ENCODE data around the gene IL9R. TPM values are rescaled to one million over a fixed set of nuclear protein-coding genes. Genes with fewer than 3 reads are reported as not detected.
"Not testable (repeated sequence)": the region's sequence is repeated elsewhere in the genome, so short reads cannot be mapped to it uniquely, and the experiment has no call there.

IL9R gene
- total and polyA plus RNA-seq, 10 of the 15 experiments (the other 5 are each of a cell fraction or from before 2014, with no cell fraction given): 0.47 to 5.9 (median 2.4) TPM

DNA sequence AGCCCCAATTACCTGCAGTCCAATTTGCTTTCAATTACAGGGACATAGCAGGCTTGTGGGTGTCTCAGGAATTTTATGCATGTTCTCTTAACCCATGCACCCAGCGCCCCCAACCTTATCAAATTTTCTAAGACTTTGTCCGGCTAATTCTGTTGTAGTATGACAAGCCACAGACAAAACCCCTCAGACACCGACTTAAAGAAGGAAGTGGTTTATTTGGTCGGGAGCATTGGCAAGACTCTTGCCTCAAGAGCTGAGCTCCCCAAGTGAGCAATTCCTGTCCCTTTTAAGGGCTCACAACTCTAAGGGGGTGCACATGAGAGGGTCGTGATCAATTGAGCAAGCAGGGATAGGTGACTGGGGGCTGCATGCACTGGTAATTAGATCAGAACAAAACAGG, 28.7 kb upstream of the IL9R start:
- no peak overlapping the region for H3K4me3 ChIP-seq
- SMC1A ChIA-PET (ENCODE audit: uncharacterized antibody, unreplicated experiment): no interaction called here
- no peak for ATAC-seq
- FAIRE-seq: no peak
- H3K36me3 ChIP-seq (ENCODE audit: control insufficient read depth in 2 of 2, insufficient read depth in 2 of 2, low read length in 1 of 2): no peaks in the 10 kb centered on the region
- H3K27me3 ChIP-seq (replicated peaks in 1 of 2; ENCODE audit: control insufficient read depth in 2 of 2, insufficient read depth in 2 of 2, low read length in 1 of 2): no peaks in the 10 kb centered on the region
- 11% methylated on average over 5 of the region's 5 CpGs for WGBS (ENCODE audit: insufficient coverage, insufficient replicate concordance, low lambda C conversion rate, missing lambda C conversion rate)
- CTCF ChIA-PET: no interaction called here
- TF ChIP-seq POLR2AphosphoS5 (IDR thresholded peaks at IDR 0.05; ENCODE audit: low read length) (no peak), SPI1 (IDR thresholded peaks at IDR 0.05; ENCODE audit: borderline replicate concordance, insufficient read depth, low read depth, low read length) (no peak), LARP7 (IDR thresholded peaks at IDR 0.05) (no peak)
- TF ChIP-seq, protein P1, sequence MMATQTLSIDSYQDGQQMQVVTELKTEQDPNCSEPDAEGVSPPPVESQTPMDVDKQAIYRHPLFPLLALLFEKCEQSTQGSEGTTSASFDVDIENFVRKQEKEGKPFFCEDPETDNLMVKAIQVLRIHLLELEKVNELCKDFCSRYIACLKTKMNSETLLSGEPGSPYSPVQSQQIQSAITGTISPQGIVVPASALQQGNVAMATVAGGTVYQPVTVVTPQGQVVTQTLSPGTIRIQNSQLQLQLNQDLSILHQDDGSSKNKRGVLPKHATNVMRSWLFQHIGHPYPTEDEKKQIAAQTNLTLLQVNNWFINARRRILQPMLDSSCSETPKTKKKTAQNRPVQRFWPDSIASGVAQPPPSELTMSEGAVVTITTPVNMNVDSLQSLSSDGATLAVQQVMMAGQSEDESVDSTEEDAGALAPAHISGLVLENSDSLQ (IDR thresholded peaks at IDR 0.05): no peak
- TF ChIP-seq, protein P2, sequence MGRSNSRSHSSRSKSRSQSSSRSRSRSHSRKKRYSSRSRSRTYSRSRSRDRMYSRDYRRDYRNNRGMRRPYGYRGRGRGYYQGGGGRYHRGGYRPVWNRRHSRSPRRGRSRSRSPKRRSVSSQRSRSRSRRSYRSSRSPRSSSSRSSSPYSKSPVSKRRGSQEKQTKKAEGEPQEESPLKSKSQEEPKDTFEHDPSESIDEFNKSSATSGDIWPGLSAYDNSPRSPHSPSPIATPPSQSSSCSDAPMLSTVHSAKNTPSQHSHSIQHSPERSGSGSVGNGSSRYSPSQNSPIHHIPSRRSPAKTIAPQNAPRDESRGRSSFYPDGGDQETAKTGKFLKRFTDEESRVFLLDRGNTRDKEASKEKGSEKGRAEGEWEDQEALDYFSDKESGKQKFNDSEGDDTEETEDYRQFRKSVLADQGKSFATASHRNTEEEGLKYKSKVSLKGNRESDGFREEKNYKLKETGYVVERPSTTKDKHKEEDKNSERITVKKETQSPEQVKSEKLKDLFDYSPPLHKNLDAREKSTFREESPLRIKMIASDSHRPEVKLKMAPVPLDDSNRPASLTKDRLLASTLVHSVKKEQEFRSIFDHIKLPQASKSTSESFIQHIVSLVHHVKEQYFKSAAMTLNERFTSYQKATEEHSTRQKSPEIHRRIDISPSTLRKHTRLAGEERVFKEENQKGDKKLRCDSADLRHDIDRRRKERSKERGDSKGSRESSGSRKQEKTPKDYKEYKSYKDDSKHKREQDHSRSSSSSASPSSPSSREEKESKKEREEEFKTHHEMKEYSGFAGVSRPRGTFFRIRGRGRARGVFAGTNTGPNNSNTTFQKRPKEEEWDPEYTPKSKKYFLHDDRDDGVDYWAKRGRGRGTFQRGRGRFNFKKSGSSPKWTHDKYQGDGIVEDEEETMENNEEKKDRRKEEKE (IDR thresholded peaks at IDR 0.05): no peak
- no peaks in the 10 kb centered on the region for H4K20me1 ChIP-seq (ENCODE audit: control insufficient read depth, insufficient read depth)
- POLR2A ChIA-PET: no interaction called here
- H3K9me3 ChIP-seq (replicated peaks; ENCODE audit: control insufficient read depth, insufficient read depth, low read length): peaks cover 3% of the 10 kb centered on the region; the same call in 1 of the 3 replicates
- H3K4me1 ChIP-seq (ENCODE audit: control insufficient read depth, insufficient read depth, low read length): no peaks in the 10 kb centered on the region
- no peak overlapping the region for H2AFZ ChIP-seq (ENCODE audit: control insufficient read depth, low read depth, low read length)
- H3K4me2 ChIP-seq (ENCODE audit: control insufficient read depth, insufficient read depth): no peak overlapping the region
- in situ Hi-C loops (cut with MboI): no loop called here
- no peaks in the 10 kb centered on the region for H3K79me2 ChIP-seq (ENCODE audit: control insufficient read depth, insufficient read depth, low read length)
- RAD21 ChIA-PET (ENCODE audit: unreplicated experiment): no interaction called here
- intact Hi-C loops (cut with micrococcal nuclease; ENCODE audit: unreplicated experiment): no loop called here
- no peak overlapping the region for H3K27ac ChIP-seq (ENCODE audit: control insufficient read depth, insufficient read depth)
- H3K9ac ChIP-seq (ENCODE audit: control insufficient read depth, insufficient read depth, low read length): no peak overlapping the region
- BruUV-seq (replicated peaks): no TSS peak
- no peak for DNase-seq (ENCODE audit: low read depth, low spot score)

DNA sequence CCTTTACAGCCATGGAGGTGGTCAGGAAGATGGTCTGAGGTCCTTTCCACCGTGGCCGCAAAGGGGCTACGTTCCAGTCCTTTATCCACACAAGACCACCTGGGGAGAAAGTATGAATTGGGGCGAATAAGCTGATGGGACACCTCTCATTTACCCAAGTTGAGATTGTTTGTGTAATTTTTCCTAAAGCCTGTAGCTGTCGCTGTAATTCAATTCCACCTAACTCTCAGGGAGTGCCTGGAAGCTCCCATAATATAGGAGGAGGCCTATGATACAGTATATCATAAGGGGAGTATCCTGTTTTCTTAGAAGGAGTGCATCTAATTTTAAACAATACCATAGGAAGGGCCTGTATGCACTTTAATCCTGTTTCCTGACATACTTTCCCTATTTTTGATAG, 25.8 kb upstream of the IL9R start:
- H3K36me3 ChIP-seq (ENCODE audit: control insufficient read depth in 2 of 2, insufficient read depth in 2 of 2, low read length in 1 of 2); SMC1A ChIA-PET (ENCODE audit: uncharacterized antibody, unreplicated experiment); H3K4me3 ChIP-seq; DNase-seq (ENCODE audit: low read depth, low spot score); ATAC-seq; BruUV-seq (replicated peaks); H3K4me2 ChIP-seq (ENCODE audit: control insufficient read depth, insufficient read depth); H3K9me3 ChIP-seq (replicated peaks; ENCODE audit: control insufficient read depth, insufficient read depth, low read length); FAIRE-seq; H3K27ac ChIP-seq (ENCODE audit: control insufficient read depth, insufficient read depth); RAD21 ChIA-PET (ENCODE audit: unreplicated experiment); H3K79me2 ChIP-seq (ENCODE audit: control insufficient read depth, insufficient read depth, low read length); POLR2A ChIA-PET; H3K4me1 ChIP-seq (ENCODE audit: control insufficient read depth, insufficient read depth, low read length); H3K27me3 ChIP-seq (replicated peaks in 1 of 2; ENCODE audit: control insufficient read depth in 2 of 2, insufficient read depth in 2 of 2, low read length in 1 of 2); H4K20me1 ChIP-seq (ENCODE audit: control insufficient read depth, insufficient read depth); H3K9ac ChIP-seq (ENCODE audit: control insufficient read depth, insufficient read depth, low read length); in situ Hi-C loops (cut with MboI); intact Hi-C loops (cut with micrococcal nuclease; ENCODE audit: unreplicated experiment); CTCF ChIA-PET; H2AFZ ChIP-seq (ENCODE audit: control insufficient read depth, low read depth, low read length): not testable (repeated sequence)
- 63% methylated on average over 5 of the region's 5 CpGs for WGBS (ENCODE audit: insufficient coverage, insufficient replicate concordance, low lambda C conversion rate, missing lambda C conversion rate)

DNA sequence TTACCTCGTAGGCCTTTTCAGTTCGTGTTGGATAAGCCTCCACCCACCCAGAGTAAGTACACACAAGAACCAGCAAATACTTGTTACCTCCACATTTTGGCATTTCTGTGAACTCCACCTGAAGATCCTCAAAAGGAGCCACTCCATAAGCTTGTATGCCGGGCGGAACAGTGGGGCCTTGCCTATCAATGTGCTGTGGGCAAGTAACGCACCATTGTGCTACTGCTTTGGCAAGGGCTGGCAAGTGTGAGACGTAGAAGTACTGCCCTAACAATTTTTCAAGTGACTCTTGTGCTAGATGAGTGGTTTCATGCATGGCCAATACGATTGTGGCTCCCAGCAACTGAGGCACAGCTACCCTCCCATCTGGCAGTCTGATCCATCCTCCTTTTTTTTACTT, 25.3 kb upstream of the IL9R start:
- BruUV-seq (replicated peaks); H3K27me3 ChIP-seq (replicated peaks in 1 of 2; ENCODE audit: control insufficient read depth in 2 of 2, insufficient read depth in 2 of 2, low read length in 1 of 2); in situ Hi-C loops (cut with MboI); RAD21 ChIA-PET (ENCODE audit: unreplicated experiment); H3K4me3 ChIP-seq; H2AFZ ChIP-seq (ENCODE audit: control insufficient read depth, low read depth, low read length); intact Hi-C loops (cut with micrococcal nuclease; ENCODE audit: unreplicated experiment); ATAC-seq; CTCF ChIA-PET; H3K9ac ChIP-seq (ENCODE audit: control insufficient read depth, insufficient read depth, low read length); H4K20me1 ChIP-seq (ENCODE audit: control insufficient read depth, insufficient read depth); H3K79me2 ChIP-seq (ENCODE audit: control insufficient read depth, insufficient read depth, low read length); POLR2A ChIA-PET; H3K36me3 ChIP-seq (ENCODE audit: control insufficient read depth in 2 of 2, insufficient read depth in 2 of 2, low read length in 1 of 2); H3K27ac ChIP-seq (ENCODE audit: control insufficient read depth, insufficient read depth); H3K9me3 ChIP-seq (replicated peaks; ENCODE audit: control insufficient read depth, insufficient read depth, low read length); H3K4me2 ChIP-seq (ENCODE audit: control insufficient read depth, insufficient read depth); DNase-seq (ENCODE audit: low read depth, low spot score); SMC1A ChIA-PET (ENCODE audit: uncharacterized antibody, unreplicated experiment); H3K4me1 ChIP-seq (ENCODE audit: control insufficient read depth, insufficient read depth, low read length); FAIRE-seq: not testable (repeated sequence)
- WGBS (ENCODE audit: insufficient coverage, insufficient replicate concordance, low lambda C conversion rate, missing lambda C conversion rate): 35% methylated on average over 6 of the region's 7 CpGs

Measured in GM12878 (cell line).